Keratinocyte (primary cell): ENCODE measurements around the gene NLRP3.

ENCODE experiments used
- EZH2 ChIP-seq: IDR thresholded peaks from one replicate; pipeline ENCODE4 v1.6.1; 2012; ENCODE audit warnings: inconsistent platforms, mild to moderate bottlenecking, low read length, moderate library complexity
- TF ChIP-seq, protein P1 (sequence below), 3 experiments: IDR thresholded peaks in 1 of 3; conservative IDR thresholded peaks in 1 of 3; optimal IDR thresholded peaks in 1 of 3; 2 replicates in 2 of 3; 3 replicates in 1 of 3; pipeline versions ENCODE3 to v1.5.1; 2011; ENCODE audit warnings: low read length in 3 of 3, mild to moderate bottlenecking in 3 of 3, moderate library complexity in 2 of 3, control low read depth in 1 of 3, inconsistent platforms in 1 of 3; ENCODE audit not compliant: insufficient read depth in 2 of 3; ENCODE audit errors: extremely low read depth in 1 of 3

DNA sequence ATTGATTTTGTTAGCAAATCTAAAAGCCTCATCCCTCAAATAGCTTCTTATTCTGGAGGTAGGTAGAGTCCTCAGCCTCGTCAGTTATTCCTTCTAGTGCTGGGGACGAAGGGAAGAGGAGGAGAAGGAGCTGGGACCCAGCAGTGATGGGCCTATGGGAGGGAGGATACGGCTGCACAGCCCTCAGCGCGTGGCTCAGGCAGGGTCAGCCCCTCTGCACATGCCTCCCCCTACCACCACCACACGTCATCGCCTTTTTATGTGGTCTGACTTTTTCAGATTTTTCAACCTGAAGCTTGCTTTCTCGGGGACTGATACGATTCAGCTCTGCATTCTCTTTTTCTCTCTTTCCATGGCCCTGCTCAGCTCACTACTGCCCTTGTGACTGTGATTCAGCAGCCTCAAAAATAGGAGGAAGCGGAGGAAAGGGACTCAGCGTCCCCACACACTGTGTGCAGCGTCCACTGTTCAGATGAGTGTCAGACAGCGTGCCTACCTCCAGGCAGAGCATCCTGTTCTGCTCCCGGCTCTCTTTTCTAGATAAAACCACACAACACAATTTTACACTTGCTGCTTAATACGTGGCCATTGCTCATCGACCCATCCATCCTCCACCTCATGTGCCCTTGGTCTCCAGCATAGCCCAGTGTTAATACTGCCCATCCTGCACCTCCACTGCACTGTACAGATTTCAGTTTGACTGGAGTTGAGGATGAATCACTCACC is 41.1 kb downstream of the NLRP3 start:
- TF ChIP-seq, protein P1, sequence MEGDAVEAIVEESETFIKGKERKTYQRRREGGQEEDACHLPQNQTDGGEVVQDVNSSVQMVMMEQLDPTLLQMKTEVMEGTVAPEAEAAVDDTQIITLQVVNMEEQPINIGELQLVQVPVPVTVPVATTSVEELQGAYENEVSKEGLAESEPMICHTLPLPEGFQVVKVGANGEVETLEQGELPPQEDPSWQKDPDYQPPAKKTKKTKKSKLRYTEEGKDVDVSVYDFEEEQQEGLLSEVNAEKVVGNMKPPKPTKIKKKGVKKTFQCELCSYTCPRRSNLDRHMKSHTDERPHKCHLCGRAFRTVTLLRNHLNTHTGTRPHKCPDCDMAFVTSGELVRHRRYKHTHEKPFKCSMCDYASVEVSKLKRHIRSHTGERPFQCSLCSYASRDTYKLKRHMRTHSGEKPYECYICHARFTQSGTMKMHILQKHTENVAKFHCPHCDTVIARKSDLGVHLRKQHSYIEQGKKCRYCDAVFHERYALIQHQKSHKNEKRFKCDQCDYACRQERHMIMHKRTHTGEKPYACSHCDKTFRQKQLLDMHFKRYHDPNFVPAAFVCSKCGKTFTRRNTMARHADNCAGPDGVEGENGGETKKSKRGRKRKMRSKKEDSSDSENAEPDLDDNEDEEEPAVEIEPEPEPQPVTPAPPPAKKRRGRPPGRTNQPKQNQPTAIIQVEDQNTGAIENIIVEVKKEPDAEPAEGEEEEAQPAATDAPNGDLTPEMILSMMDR (optimal IDR thresholded peaks at IDR 0.05 in 1 of 3, IDR thresholded peaks at IDR 0.05 in 1 of 3, conservative IDR thresholded peaks at IDR 0.05 in 1 of 3; ENCODE audit: extremely low read depth in 1 of 3, insufficient read depth in 2 of 3, low read length in 3 of 3), result no peak
- TF ChIP-seq EZH2, result no peak
